HEK293 (cell line): Measurements from ENCODE around the gene FOXP1.
A peak's percentile ranks its signal among the peaks of the same experiment; 100 is the strongest.

Experiments used
- ELK4 ChIP-seq: IDR thresholded peaks from 2 replicates; pipeline ENCODE4 v1.6.1; 2011; ENCODE audit warnings: mild to moderate bottlenecking, low read depth, low read length, borderline replicate concordance
- FEZF1 ChIP-seq: fragments of 450-650 bp; formaldehyde crosslinking; IDR thresholded peaks from 2 replicates; pipeline ENCODE4 v1.5.1; 2016; ENCODE audit warnings: missing biosample characterization, missing genetic modification characterization
- GFI1B ChIP-seq: fragments of 450-650 bp; formaldehyde crosslinking; IDR thresholded peaks from 2 replicates; pipeline ENCODE4 v1.5.1; 2016; ENCODE audit warnings: missing biosample characterization, missing genetic modification characterization
- GLI2 ChIP-seq: fragments of 450-650 bp; formaldehyde crosslinking; IDR thresholded peaks from 2 replicates; pipeline ENCODE4; 2017; ENCODE audit warnings: missing biosample characterization, missing genetic modification characterization, low read depth, borderline replicate concordance
- HOXA7 ChIP-seq: sonication (generic); formaldehyde crosslinking; IDR thresholded peaks from 2 replicates; pipeline ENCODE4 v1.8.1; 2022; ENCODE audit warnings: missing genetic modification reagents, borderline replicate concordance
- INSM2 ChIP-seq: fragments of 450-650 bp; formaldehyde crosslinking; IDR thresholded peaks from 2 replicates; pipeline ENCODE4 v1.5.1; 2016; ENCODE audit warnings: missing biosample characterization, missing genetic modification characterization
- KLF8 ChIP-seq: fragments of 450-650 bp; formaldehyde crosslinking; IDR thresholded peaks from 2 replicates; pipeline ENCODE4 v1.5.1; 2016; ENCODE audit warnings: missing biosample characterization, missing genetic modification characterization
- OVOL3 ChIP-seq: fragments of 450-650 bp; formaldehyde crosslinking; IDR thresholded peaks from 2 replicates; pipeline ENCODE4 v1.5.1; 2016; ENCODE audit warnings: missing biosample characterization, missing genetic modification characterization
- PRDM1 ChIP-seq: fragments of 450-650 bp; formaldehyde crosslinking; IDR thresholded peaks from 2 replicates; pipeline ENCODE4; 2016; ENCODE audit warnings: missing biosample characterization, missing genetic modification characterization
- SCRT1 ChIP-seq: fragments of 450-650 bp; formaldehyde crosslinking; IDR thresholded peaks from 2 replicates; pipeline ENCODE4 v1.5.1; 2016; ENCODE audit warnings: missing biosample characterization, missing genetic modification characterization, borderline replicate concordance
- SETDB1 ChIP-seq: IDR thresholded peaks from one replicate; pipeline ENCODE4 v1.6.1; 2017; ENCODE audit warnings: mild to moderate bottlenecking, low read length, moderate library complexity, mixed read lengths; ENCODE audit not compliant: insufficient read length
- TCF7L2 ChIP-seq: IDR thresholded peaks from 2 replicates; pipeline ENCODE4 v1.6.1; 2011; ENCODE audit warnings: low read depth, mild to moderate bottlenecking, inconsistent platforms, low read length, moderate library complexity, borderline replicate concordance
- TSHZ1 ChIP-seq: fragments of 450-650 bp; formaldehyde crosslinking; IDR thresholded peaks from 2 replicates; pipeline ENCODE4 v1.5.1; 2016; ENCODE audit warnings: missing biosample characterization, missing genetic modification characterization, borderline replicate concordance
- WT1 ChIP-seq: fragments of 450-650 bp; formaldehyde crosslinking; IDR thresholded peaks from 2 replicates; pipeline ENCODE4 v1.5.1; 2016; ENCODE audit warnings: missing biosample characterization, missing genetic modification characterization
- YY1 ChIP-seq: fragments of 450-650 bp; formaldehyde crosslinking; IDR thresholded peaks from 2 replicates; pipeline ENCODE4 v1.5.1; 2018; ENCODE audit warnings: missing biosample characterization, missing genetic modification characterization
- ZBTB11 ChIP-seq: fragments of 450-650 bp; formaldehyde crosslinking; conservative IDR thresholded peaks from 2 replicates; pipeline ENCODE4 v1.5.1; 2016; ENCODE audit warnings: low read depth, missing biosample characterization, missing genetic modification characterization
- ZEB2 ChIP-seq: fragments of 450-650 bp; formaldehyde crosslinking; IDR thresholded peaks from 2 replicates; pipeline ENCODE4 v1.5.1; 2016; ENCODE audit warnings: missing biosample characterization, missing genetic modification characterization
- ZNF2 ChIP-seq: fragments of 450-650 bp; formaldehyde crosslinking; IDR thresholded peaks from 2 replicates; pipeline ENCODE4 v1.5.1; 2016; ENCODE audit warnings: missing biosample characterization, missing genetic modification characterization
- ZNF248 ChIP-seq: fragments of 450-650 bp; formaldehyde crosslinking; IDR thresholded peaks from 2 replicates; pipeline ENCODE4 v1.5.1; 2017; ENCODE audit warnings: missing biosample characterization, missing genetic modification characterization
- ZNF37A ChIP-seq: fragments of 450-650 bp; IDR thresholded peaks from 2 replicates; pipeline ENCODE4 v1.5.1; 2018; ENCODE audit warnings: missing biosample characterization, missing genetic modification characterization
- ZNF629 ChIP-seq: fragments of 450-650 bp; formaldehyde crosslinking; IDR thresholded peaks from 2 replicates; pipeline ENCODE4 v1.5.1; 2017; ENCODE audit warnings: missing biosample characterization, missing genetic modification characterization
- ZNF677 ChIP-seq: fragments of 450-650 bp; IDR thresholded peaks from 2 replicates; pipeline ENCODE4 v1.5.0; 2018; ENCODE audit warnings: missing biosample characterization, mild to moderate bottlenecking, missing genetic modification characterization, moderate library complexity
- ZNF837 ChIP-seq: fragments of 450-650 bp; formaldehyde crosslinking; IDR thresholded peaks from 2 replicates; pipeline ENCODE4 v1.5.1; 2016; ENCODE audit warnings: missing biosample characterization, missing genetic modification characterization
- TF ChIP-seq, protein P1 (sequence below): fragments of 450-650 bp; formaldehyde crosslinking; IDR thresholded peaks from 2 replicates; pipeline ENCODE4 v1.5.1; 2016; ENCODE audit warnings: missing biosample characterization, missing genetic modification characterization
- TF ChIP-seq, protein P2 (sequence below): fragments of 450-650 bp; formaldehyde crosslinking; IDR thresholded peaks from 2 replicates; pipeline ENCODE4 v1.5.1; 2016; ENCODE audit warnings: missing biosample characterization, missing genetic modification characterization

FOXP1 gene

DNA sequence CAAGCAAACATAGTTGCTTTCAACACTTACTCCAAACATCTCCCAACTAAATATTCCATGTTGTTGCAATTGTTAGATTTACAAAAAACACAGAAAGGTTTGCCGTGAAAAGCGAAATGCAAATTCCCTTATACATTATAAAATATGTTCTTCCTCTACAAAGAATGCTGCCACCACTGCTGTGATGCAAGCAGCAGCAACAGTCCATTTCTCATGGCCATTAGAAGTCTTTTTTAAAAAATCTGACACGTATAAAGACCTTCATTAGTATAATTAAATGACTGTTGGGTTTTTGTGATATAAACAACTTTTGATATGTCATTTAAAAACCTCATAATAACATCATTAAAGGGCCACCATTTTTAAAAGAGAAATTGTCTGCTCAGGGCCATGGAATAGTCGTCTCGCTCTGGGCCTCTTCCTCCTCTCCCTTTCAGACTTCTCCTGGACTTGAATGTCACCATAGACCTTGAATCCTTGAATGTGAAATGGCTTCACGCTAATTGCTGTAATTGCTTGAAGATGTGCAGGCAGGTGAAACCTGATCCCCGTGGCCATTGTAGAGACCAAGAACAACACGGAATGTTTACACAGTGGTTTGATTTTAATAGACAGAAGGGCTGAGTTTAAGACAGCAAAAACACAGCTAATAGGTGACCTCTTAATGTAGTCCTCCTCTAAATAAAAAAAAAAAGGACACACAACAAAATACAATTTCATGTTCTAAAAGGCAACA lies 450.4 kb downstream of the FOXP1 start (continued):
- no peak for TF ChIP-seq ELK4
- peak; percentile 89 for TF ChIP-seq WT1 (tag by site-specific recombination)
- TF ChIP-seq GLI2 (tag by site-specific recombination): no peak
- TF ChIP-seq YY1 (tag by site-specific recombination): peak; percentile 44; the same call in 1 of the 2 replicates
- TF ChIP-seq OVOL3 (tag by site-specific recombination): peak; percentile 13; the same call in 1 of the 2 replicates
- TF ChIP-seq TCF7L2: 0 out of 2 replicates have a peak, but pooled peaks have one; percentile 58
- TF ChIP-seq SETDB1: no peak
- TF ChIP-seq ZNF248: no peak
- peak; percentile 90 for TF ChIP-seq FEZF1
- TF ChIP-seq KLF8 (tag by site-specific recombination): peak; percentile 47; the same call in 1 of the 2 replicates
- TF ChIP-seq GFI1B (tag by site-specific recombination): peak; percentile 69; the same call in 1 of the 2 replicates
- TF ChIP-seq, protein P1, sequence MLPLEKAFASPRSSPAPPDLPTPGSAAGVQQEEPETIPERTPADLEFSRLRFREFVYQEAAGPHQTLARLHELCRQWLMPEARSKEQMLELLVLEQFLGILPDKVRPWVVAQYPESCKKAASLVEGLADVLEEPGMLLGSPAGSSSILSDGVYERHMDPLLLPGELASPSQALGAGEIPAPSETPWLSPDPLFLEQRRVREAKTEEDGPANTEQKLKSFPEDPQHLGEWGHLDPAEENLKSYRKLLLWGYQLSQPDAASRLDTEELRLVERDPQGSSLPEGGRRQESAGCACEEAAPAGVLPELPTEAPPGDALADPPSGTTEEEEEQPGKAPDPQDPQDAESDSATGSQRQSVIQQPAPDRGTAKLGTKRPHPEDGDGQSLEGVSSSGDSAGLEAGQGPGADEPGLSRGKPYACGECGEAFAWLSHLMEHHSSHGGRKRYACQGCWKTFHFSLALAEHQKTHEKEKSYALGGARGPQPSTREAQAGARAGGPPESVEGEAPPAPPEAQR: no peak
- TF ChIP-seq ZEB2 (tag by site-specific recombination): peak; percentile 74
- TF ChIP-seq, protein P2, sequence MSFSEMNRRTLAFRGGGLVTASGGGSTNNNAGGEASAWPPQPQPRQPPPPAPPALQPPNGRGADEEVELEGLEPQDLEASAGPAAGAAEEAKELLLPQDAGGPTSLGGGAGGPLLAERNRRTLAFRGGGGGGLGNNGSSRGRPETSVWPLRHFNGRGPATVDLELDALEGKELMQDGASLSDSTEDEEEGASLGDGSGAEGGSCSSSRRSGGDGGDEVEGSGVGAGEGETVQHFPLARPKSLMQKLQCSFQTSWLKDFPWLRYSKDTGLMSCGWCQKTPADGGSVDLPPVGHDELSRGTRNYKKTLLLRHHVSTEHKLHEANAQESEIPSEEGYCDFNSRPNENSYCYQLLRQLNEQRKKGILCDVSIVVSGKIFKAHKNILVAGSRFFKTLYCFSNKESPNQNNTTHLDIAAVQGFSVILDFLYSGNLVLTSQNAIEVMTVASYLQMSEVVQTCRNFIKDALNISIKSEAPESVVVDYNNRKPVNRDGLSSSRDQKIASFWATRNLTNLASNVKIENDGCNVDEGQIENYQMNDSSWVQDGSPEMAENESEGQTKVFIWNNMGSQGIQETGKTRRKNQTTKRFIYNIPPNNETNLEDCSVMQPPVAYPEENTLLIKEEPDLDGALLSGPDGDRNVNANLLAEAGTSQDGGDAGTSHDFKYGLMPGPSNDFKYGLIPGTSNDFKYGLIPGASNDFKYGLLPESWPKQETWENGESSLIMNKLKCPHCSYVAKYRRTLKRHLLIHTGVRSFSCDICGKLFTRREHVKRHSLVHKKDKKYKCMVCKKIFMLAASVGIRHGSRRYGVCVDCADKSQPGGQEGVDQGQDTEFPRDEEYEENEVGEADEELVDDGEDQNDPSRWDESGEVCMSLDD (tag by site-specific recombination): no peak
- no peak for TF ChIP-seq ZBTB11 (tag by site-specific recombination)
- TF ChIP-seq INSM2 (tag by site-specific recombination): peak; percentile 89
- TF ChIP-seq ZNF629 (tag by site-specific recombination): peak; percentile 70; the same call in 1 of the 2 replicates
- TF ChIP-seq ZNF837 (tag by site-specific recombination): no peak
- peak; percentile 64; the same call in 1 of the 2 replicates for TF ChIP-seq TSHZ1
- peak; percentile 81 for TF ChIP-seq PRDM1 (tag by site-specific recombination)
- peak; percentile 25; the same call in 1 of the 2 replicates for TF ChIP-seq ZNF2 (tag by site-specific recombination)
- peak; percentile 72 for TF ChIP-seq SCRT1 (tag by site-specific recombination)
- no peak for TF ChIP-seq HOXA7 (CRISPR knock-in tag)
- no peak for TF ChIP-seq ZNF677 (tag by site-specific recombination)
- TF ChIP-seq ZNF37A: no peak
